Stimulated activated CD4-positive, alpha-beta T cell treated with anti-CD3 and anti-CD28 coated beads, TNF-alpha, amount 100 ng/mL, for 48 hours (primary cell): Measurements from ENCODE around the gene NADK.
"Not testable (repeated sequence)": the region's sequence is repeated elsewhere in the genome, so short reads cannot be mapped to it uniquely, and the experiment has no call there.

Source experiments
- DNase-seq, 3 donors: peaks; one replicate each; pipeline ENCODE4 v3.0.0-alpha.2; 2020; ENCODE audit warnings: low read depth in 3 of 3

NADK gene

GRCh38 chr1:1704284-1704957, 73.8 kb downstream of the NADK start:
- DNase-seq, result not testable (repeated sequence)

GRCh38 chr1:1703796-1704195, 74.5 kb downstream of the NADK start:
- no peak for DNase-seq

- not testable (repeated sequence) for DNase-seq
These were observed 75.8 kb downstream of the NADK start for GRCh38 chr1:1702506-1702905.
